Activated T-cell treated with anti-CD3 and anti-CD28 coated beads for 1 hour (primary cell): Measurements from ENCODE around the gene NPAT.
"Not testable (repeated sequence)": the region's sequence is repeated elsewhere in the genome, so short reads cannot be mapped to it uniquely, and the experiment has no call there.

Source experiments
- DNase-seq: peaks from one replicate; pipeline ENCODE4 v3.0.0-alpha.2; 2020; ENCODE audit warnings: low read depth

The NPAT gene

GRCh38 chr11:108218912-108219783 lies 3.3 kb downstream of the NPAT start:
- no peak for DNase-seq

DNA sequence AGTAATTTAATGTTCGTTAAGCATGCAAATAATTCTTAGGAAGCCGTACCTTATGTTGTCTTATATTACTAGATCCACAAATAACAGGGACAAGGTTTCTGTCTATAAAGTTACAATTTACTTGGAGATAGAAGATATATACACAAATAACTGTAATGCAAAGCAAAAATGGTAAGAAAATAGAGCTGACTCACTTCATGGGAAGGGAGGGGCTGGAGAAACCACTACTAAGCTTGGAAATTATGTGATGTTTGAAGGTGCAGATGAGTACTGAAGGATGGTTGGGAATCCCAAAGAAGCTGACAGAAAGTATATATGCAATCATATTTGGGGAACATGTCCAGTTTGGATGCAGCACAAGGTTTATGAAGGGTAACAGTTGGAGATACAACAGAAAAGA lies 4.0 kb downstream of the NPAT start:
- no peak for DNase-seq

GRCh38 chr11:108216988-108217387 lies 5.5 kb downstream of the NPAT start:
- DNase-seq, result no peak

GRCh38 chr11:108213784-108214183 lies 8.7 kb downstream of the NPAT start:
- no peak for DNase-seq

DNA sequence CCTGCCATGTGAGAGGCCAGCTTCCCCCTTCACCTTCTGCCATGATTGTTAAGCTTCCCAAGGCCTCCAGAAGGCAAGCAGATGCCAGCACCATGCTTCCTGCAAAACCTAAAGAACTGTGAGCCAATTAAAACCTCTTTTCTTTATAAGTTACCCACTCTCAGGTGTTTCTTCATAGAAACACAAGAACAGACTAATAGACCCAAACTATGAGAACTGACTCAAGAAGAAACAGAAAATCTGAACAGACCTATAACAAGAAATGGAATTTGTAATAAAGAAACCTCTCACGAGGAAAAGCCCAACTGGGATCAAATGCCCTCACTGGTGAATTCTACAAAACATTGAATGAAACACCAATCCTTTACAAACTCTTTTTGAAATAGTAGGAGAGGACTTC lies 12.0 kb downstream of the NPAT start:
- DNase-seq, result no peak

DNA sequence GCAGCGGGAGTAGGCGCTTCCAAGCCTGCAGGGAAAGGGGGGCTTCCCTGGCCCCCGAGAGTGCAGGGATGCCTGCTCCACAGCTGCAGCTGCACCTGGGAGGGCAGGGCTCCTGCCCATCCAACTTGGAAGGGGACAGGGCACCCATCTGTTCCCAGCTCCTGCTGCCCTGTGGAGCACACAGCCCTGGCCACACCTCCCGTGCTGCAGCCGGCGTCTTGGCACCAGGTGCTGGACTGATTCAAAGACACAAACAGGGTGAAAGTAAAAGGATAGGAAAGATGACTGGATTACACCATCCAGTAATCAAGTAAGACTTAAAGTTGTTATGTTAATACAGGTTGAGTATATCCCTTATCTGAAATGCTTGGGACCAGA lies 14.8 kb downstream of the NPAT start:
- DNase-seq, result no peak

DNA sequence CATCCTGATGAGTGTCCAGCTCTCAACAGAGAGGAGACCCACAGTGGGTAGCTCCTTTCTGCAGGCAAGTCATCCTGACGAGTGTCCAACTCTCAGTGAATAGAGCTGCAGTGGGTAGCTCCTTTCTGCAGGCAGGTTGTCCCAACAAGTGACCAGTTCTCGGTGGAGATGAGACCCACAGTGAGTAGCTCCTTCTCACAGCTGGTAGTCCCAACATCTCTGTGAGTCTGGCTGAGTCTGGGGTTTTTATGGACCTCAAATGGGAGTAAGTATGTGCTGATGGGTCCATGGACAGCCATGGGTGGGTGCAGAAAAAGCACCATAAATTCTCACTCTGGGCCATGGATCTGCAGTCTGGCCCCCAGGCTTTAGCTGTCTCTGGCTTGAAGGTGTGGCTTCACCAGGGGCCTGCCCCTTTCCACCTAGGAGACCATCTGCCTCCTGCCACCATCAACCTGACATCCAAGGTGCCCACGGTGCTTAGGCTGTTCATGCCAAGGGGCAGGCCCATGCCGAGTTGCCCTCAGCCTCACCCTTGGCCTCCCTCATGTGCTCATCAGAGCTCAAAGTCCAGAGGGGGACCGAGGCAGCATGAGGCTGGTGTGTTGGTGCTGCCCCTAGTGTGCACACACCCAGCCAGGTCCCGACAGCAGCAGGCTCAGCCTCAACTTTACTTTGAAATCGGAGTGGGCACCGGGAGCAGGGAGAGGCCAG lies 15.3 kb downstream of the NPAT start:
- DNase-seq, result no peak

DNA sequence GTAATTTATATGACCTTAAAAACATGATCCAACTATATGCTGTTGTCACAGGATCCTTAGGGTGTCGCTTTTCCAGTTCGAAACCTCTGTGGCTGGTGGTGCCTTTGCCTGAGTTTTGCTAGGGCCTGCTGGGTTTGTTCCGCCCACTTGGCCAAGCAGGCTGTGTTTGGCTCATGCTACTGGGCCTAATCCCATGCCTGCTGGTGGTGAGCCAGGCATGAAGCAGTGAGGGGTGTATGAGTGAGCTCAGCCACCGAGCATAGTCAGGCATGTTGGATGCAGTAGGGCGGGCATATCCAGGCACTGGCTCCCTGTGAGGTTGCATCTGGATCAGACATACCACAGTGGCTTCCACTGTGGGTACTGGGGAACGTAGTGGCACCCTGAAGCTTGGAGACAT lies 16.3 kb downstream of the NPAT start:
- no peak for DNase-seq

GRCh38 chr11:108204929-108205499 lies 17.4 kb downstream of the NPAT start:
- DNase-seq, result no peak

GRCh38 chr11:108204376-108204775 lies 18.1 kb downstream of the NPAT start:
- no peak for DNase-seq

DNA sequence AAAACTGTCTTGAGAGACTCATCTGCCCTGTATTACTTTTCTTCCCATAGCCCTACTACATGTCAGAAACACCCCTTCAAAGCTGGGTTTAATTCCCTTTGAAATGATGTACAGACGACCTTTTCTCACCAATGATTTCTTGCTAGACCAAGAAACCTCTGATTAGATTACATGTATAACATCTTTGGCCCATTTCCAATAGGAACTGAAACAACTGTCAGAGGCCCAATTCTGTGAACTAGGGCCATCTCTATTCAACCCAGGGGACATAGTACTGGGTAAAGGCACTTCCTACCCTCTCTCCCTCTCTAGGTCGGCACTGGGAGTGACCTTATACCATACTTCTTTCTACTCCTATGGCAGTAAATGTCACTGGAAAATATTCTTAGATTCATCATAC lies 19.4 kb downstream of the NPAT start:
- no peak for DNase-seq

GRCh38 chr11:108199446-108200321 lies 22.8 kb downstream of the NPAT start:
- DNase-seq, result no peak

- no peak for DNase-seq
Observed at GRCh38 chr11:108198833-108199232, 23.6 kb downstream of the NPAT start.

DNA sequence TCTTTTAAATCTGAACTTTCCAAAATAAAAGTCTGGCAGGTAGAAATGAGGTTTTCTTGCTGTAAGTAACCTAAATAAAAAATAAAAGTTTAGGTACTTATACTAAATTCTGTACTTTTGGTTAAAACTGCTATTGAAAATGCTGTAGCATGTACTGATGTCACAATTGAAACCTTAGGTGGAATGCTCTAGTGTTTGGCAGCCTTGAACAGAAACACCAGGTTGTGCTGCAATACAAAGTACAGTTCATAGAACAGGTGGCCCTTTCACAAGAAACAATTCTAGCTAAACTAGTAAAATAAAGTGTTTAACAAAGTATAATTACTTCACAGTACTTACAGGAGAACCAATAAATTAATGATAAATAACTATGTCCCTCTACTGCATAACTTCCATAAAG lies 25.1 kb downstream of the NPAT start:
- no peak for DNase-seq

DNA sequence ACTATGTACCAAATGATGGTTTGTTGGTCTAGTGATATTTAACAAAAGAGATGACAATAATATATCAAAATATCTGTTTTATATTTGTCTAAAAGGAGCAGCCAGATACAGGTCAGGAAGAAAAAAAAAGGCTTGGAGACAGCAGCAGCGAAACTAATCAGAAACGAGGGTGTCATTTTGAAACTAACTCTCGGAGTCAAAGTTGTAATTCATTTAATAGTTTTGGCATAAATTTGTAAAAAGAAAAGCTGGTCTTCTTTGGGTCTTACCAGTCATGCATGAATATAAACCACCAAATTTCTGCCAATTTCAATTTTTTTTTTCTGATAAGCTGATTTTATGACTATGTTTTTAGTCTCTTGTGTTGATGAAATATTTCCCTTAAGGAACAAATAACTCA lies 25.5 kb downstream of the NPAT start:
- no peak for DNase-seq

- no peak for DNase-seq
Observed at GRCh38 chr11:108193725-108194124, 28.7 kb downstream of the NPAT start.

GRCh38 chr11:108177570-108177969 lies 44.9 kb downstream of the NPAT start:
- no peak for DNase-seq

- DNase-seq, result no peak
Observed at GRCh38 chr11:108170184-108170583, 52.3 kb downstream of the NPAT start.

- DNase-seq, result no peak
Observed at GRCh38 chr11:108167624-108168023, 54.8 kb downstream of the NPAT start.

DNA sequence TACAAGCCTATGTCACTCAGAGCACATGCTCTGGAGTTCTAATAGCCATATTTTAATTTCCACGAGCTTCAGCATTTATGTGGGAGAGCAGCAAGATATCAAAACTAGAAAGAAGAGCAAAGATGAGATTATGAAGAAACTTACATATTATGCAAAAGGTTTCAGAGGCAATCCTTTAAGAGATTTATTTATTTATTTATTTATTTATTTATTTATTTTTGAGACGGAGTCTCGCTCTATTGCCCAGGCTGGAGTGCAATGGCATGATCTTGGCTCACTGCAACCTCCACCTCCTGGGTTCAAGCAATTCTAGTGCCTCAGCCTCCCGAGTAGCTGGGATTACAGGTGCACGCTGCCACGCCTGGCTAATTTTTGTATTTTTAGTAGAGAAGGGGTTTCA lies 59.6 kb downstream of the NPAT start:
- DNase-seq, result not testable (repeated sequence)

- DNase-seq, result no peak
Observed at GRCh38 chr11:108160970-108161566, 61.4 kb downstream of the NPAT start.

- DNase-seq, result no peak
Observed at GRCh38 chr11:108154591-108154990, 67.8 kb downstream of the NPAT start.
